SK-N-SH treated with all-trans-retinoic acid at 6 μM for 48 hours (cell line): ENCODE results near the gene LHFPL2.

Experiments used
- ATAC-seq: fragments of 200-7000 bp; cut with Tn5 transposase; 3 replicates; pipeline ENCODE4 v1.9.1; 2020; ENCODE audit warnings: mild to moderate bottlenecking, moderate library complexity
- ARNTL ChIP-seq: fragments of 450-650 bp; formaldehyde crosslinking; IDR thresholded peaks from 2 replicates; pipeline ENCODE4 v1.5.0; 2020; ENCODE audit warnings: low read depth, mild to moderate bottlenecking, moderate library complexity, borderline replicate concordance
- BACH2 ChIP-seq: fragments of 250-450 bp; sonication (Bioruptor Pico); IDR thresholded peaks from 2 replicates; pipeline ENCODE4 v1.9.0; 2021; ENCODE audit warnings: mild to moderate bottlenecking, borderline replicate concordance
- CSDC2 ChIP-seq: fragments of 250-450 bp; sonication (Bioruptor Pico); IDR thresholded peaks from 2 replicates; pipeline ENCODE4 v1.5.0; 2020; ENCODE audit warnings: mild to moderate bottlenecking, moderate library complexity
- ESRRG ChIP-seq: fragments of 250-450 bp; sonication (Bioruptor Pico); IDR thresholded peaks from 2 replicates; pipeline ENCODE4 v1.6.1; 2021; ENCODE audit warnings: mild to moderate bottlenecking
- ISL1 ChIP-seq: fragments of 250-450 bp; sonication (Bioruptor Pico); IDR thresholded peaks from 2 replicates; pipeline ENCODE4 v2.1.2; 2022; ENCODE audit warnings: mild to moderate bottlenecking, moderate library complexity
- OSR1 ChIP-seq: fragments of 250-450 bp; sonication (Bioruptor Pico); IDR thresholded peaks from 2 replicates; pipeline ENCODE4 v1.8.0; 2022; ENCODE audit warnings: moderate library complexity, mild to moderate bottlenecking, inconsistent platforms
- PPARA ChIP-seq: fragments of 250-450 bp; sonication (Bioruptor Pico); IDR thresholded peaks from 2 replicates; pipeline ENCODE4 v1.5.0; 2020; ENCODE audit warnings: mild to moderate bottlenecking, borderline replicate concordance
- RARB ChIP-seq: fragments of 250-450 bp; sonication (Bioruptor Pico); IDR thresholded peaks from 2 replicates; pipeline ENCODE4 v1.8.0; 2021; ENCODE audit warnings: mild to moderate bottlenecking, moderate library complexity
- SNAI2 ChIP-seq: fragments of 250-450 bp; sonication (Bioruptor Pico); IDR thresholded peaks from 2 replicates; pipeline ENCODE4 v1.5.0; 2020; ENCODE audit warnings: mild to moderate bottlenecking, moderate library complexity
- TCF4 ChIP-seq: fragments of 250-450 bp; sonication (Bioruptor Pico); IDR thresholded peaks from 2 replicates; pipeline ENCODE4 v1.8.0; 2021; ENCODE audit warnings: mild to moderate bottlenecking, moderate library complexity, borderline replicate concordance
- TOX ChIP-seq: fragments of 250-450 bp; sonication (Bioruptor Pico); IDR thresholded peaks from 2 replicates; pipeline ENCODE4 v1.8.0; 2021; ENCODE audit warnings: mild to moderate bottlenecking, moderate library complexity, borderline replicate concordance
- ZFP3 ChIP-seq: fragments of 250-450 bp; sonication (Bioruptor Pico); IDR thresholded peaks from 2 replicates; pipeline ENCODE4 v1.5.0; 2020; ENCODE audit warnings: mild to moderate bottlenecking, moderate library complexity
- ZFP30 ChIP-seq: fragments of 450-650 bp; formaldehyde crosslinking; IDR thresholded peaks from 2 replicates; pipeline ENCODE4 v1.5.0; 2022; ENCODE audit warnings: mild to moderate bottlenecking, moderate library complexity
- TF ChIP-seq, protein P1 (sequence below): fragments of 250-450 bp; sonication (Bioruptor Pico); IDR thresholded peaks from 2 replicates; pipeline ENCODE4 v1.8.0; 2021; ENCODE audit warnings: low read depth, mild to moderate bottlenecking, moderate library complexity, borderline replicate concordance
- TF ChIP-seq, protein P2 (sequence below): fragments of 250-450 bp; sonication (Bioruptor Pico); IDR thresholded peaks from 2 replicates; pipeline ENCODE4 v1.8.0; 2020; ENCODE audit warnings: mild to moderate bottlenecking, moderate library complexity, borderline replicate concordance
- TF ChIP-seq, protein P3 (sequence below): fragments of 250-450 bp; sonication (Bioruptor Pico); IDR thresholded peaks from 2 replicates; pipeline ENCODE4 v1.5.0; 2020; ENCODE audit warnings: mild to moderate bottlenecking, moderate library complexity
- TF ChIP-seq, protein P4 (sequence below): fragments of 250-450 bp; sonication (Bioruptor Pico); IDR thresholded peaks from 2 replicates; pipeline ENCODE4 v1.5.1; 2021; ENCODE audit warnings: mild to moderate bottlenecking, moderate library complexity

LHFPL2 gene

DNA sequence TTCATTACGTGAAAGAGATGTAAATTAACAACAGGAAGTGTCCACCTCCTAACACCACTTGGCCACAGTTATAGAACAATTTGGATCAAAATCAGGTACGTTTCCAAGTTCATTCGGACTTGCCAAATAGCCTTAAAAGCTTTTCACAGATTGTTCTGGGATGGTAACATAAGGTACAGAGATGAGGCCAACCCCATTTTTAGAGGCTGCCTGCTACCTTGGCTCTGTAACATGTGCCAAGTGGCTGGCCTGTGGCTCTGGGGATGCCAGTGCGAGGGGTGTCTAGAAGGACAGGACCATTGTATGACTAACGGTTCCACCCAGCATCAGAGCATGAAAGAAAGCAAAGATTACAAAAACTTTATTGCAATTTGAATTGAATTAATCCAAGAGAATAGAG, 91.0 kb downstream of the LHFPL2 start:
- TF ChIP-seq, protein P1, sequence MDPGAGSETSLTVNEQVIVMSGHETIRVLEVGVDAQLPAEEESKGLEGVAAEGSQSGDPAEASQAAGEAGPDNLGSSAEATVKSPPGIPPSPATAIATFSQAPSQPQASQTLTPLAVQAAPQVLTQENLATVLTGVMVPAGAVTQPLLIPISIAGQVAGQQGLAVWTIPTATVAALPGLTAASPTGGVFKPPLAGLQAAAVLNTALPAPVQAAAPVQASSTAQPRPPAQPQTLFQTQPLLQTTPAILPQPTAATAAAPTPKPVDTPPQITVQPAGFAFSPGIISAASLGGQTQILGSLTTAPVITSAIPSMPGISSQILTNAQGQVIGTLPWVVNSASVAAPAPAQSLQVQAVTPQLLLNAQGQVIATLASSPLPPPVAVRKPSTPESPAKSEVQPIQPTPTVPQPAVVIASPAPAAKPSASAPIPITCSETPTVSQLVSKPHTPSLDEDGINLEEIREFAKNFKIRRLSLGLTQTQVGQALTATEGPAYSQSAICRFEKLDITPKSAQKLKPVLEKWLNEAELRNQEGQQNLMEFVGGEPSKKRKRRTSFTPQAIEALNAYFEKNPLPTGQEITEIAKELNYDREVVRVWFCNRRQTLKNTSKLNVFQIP (CRISPR knock-in tag), result no peak
- no peak for TF ChIP-seq ZFP30 (CRISPR knock-in tag)
- TF ChIP-seq BACH2 (CRISPR knock-in tag), result no peak
- TF ChIP-seq, protein P2, sequence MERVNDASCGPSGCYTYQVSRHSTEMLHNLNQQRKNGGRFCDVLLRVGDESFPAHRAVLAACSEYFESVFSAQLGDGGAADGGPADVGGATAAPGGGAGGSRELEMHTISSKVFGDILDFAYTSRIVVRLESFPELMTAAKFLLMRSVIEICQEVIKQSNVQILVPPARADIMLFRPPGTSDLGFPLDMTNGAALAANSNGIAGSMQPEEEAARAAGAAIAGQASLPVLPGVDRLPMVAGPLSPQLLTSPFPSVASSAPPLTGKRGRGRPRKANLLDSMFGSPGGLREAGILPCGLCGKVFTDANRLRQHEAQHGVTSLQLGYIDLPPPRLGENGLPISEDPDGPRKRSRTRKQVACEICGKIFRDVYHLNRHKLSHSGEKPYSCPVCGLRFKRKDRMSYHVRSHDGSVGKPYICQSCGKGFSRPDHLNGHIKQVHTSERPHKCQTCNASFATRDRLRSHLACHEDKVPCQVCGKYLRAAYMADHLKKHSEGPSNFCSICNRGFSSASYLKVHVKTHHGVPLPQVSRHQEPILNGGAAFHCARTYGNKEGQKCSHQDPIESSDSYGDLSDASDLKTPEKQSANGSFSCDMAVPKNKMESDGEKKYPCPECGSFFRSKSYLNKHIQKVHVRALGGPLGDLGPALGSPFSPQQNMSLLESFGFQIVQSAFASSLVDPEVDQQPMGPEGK (CRISPR knock-in tag), result no peak
- TF ChIP-seq TOX (CRISPR knock-in tag), result no peak
- TF ChIP-seq, protein P3, sequence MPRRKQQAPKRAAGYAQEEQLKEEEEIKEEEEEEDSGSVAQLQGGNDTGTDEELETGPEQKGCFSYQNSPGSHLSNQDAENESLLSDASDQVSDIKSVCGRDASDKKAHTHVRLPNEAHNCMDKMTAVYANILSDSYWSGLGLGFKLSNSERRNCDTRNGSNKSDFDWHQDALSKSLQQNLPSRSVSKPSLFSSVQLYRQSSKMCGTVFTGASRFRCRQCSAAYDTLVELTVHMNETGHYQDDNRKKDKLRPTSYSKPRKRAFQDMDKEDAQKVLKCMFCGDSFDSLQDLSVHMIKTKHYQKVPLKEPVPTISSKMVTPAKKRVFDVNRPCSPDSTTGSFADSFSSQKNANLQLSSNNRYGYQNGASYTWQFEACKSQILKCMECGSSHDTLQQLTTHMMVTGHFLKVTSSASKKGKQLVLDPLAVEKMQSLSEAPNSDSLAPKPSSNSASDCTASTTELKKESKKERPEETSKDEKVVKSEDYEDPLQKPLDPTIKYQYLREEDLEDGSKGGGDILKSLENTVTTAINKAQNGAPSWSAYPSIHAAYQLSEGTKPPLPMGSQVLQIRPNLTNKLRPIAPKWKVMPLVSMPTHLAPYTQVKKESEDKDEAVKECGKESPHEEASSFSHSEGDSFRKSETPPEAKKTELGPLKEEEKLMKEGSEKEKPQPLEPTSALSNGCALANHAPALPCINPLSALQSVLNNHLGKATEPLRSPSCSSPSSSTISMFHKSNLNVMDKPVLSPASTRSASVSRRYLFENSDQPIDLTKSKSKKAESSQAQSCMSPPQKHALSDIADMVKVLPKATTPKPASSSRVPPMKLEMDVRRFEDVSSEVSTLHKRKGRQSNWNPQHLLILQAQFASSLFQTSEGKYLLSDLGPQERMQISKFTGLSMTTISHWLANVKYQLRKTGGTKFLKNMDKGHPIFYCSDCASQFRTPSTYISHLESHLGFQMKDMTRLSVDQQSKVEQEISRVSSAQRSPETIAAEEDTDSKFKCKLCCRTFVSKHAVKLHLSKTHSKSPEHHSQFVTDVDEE (CRISPR knock-in tag), result no peak
- no peak for TF ChIP-seq OSR1 (CRISPR knock-in tag)
- no peak for TF ChIP-seq CSDC2
- TF ChIP-seq, all 23 proteins: peak for 0
- ATAC-seq, result no peak

DNA sequence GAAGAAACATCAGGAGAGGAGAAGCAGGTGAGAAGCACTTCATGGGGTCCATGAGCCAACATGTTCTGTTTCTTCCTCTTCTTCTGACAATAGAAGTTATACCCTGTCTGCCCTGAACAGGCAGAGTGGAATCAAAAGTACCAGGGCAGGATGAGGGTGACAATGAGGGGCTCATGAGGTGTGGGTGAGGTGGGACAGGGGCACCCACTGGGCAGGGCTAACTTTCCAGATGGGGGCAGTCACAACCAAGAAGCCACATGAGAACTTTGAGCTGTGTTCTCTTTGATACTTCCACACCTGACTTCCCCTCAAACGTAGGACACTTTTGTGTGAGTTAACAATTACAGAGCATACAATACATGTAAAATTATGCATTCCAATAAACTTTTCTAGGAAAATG, 92.7 kb downstream of the LHFPL2 start:
- TF ChIP-seq, protein P4, sequence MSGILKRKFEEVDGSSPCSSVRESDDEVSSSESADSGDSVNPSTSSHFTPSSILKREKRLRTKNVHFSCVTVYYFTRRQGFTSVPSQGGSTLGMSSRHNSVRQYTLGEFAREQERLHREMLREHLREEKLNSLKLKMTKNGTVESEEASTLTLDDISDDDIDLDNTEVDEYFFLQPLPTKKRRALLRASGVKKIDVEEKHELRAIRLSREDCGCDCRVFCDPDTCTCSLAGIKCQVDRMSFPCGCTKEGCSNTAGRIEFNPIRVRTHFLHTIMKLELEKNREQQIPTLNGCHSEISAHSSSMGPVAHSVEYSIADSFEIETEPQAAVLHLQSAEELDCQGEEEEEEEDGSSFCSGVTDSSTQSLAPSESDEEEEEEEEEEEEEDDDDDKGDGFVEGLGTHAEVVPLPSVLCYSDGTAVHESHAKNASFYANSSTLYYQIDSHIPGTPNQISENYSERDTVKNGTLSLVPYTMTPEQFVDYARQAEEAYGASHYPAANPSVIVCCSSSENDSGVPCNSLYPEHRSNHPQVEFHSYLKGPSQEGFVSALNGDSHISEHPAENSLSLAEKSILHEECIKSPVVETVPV, result no peak
- TF ChIP-seq ZFP30 (CRISPR knock-in tag) (no peak), TCF4 (CRISPR knock-in tag) (no peak), ZFP3 (CRISPR knock-in tag) (no peak), SNAI2 (CRISPR knock-in tag) (no peak), ARNTL (CRISPR knock-in tag) (no peak), ESRRG (CRISPR knock-in tag) (no peak), ISL1 (CRISPR knock-in tag) (no peak)
- TF ChIP-seq, protein P1 (CRISPR knock-in tag), result no peak
- ATAC-seq, result no peak

DNA sequence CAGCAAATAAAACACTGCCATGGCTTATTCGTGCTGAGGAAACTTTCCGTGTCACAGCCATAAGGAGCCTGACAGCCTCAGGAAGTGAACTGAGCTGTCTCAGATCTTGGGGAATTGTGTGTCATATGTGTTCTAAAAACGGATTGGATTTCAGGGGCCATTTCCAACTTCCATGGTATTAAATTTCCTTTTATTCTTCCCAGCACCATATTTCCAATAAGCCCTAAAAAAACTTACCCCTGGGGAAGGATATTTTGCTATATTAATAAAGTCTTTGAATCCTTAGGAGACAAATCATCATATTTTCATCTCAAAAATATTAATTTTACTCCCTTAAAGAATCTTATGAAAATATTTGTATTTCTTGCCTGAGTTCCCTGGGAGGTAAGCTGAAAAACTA, 93.9 kb downstream of the LHFPL2 start:
- TF ChIP-seq TCF4 (CRISPR knock-in tag) (no peak), TOX (CRISPR knock-in tag) (no peak), RARB (CRISPR knock-in tag) (no peak)
- ATAC-seq, result peak; percentile 31; the same call in 1 of the 3 replicates

DNA sequence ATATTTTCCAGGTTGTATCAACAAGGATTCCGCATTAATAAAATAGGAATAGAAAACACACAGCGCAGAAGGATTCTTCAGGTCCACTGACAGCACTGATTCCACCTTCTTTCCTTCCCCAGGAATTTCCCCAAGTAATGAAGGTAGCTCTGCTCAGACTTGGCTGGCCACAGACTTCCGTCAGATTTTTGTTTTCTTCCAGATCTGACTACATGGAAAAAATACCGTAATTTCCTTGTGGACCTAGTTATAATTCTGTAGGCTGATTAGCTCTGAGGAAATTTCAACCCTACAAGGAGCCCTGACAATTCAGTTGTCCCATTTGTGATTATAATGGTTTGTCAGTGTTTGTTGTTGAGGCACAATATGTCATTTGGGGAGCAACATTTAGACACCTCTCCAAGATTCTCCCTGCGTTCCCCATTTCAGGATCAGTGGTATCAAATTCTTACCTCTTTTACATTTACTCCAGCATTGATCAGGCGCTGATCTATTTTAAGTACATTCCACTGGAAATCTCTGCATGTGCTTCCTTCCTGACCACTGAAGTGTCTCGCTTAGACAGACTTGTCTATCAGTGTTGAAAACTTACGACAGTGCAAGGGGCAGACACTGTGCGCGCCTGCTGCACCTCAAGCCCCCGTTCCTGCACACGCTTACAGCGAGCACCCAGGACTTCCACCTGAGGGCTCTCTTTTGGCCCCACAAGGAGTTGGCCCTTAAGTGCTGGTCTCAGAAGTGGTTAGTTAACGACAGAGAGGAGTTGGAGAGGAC, 94.8 kb downstream of the LHFPL2 start:
- TF ChIP-seq ZFP30 (CRISPR knock-in tag), result no peak
- TF ChIP-seq PPARA (CRISPR knock-in tag), result no peak
- ATAC-seq, result no peak
